Measurements from ENCODE around the gene EPRS1.

DNA sequence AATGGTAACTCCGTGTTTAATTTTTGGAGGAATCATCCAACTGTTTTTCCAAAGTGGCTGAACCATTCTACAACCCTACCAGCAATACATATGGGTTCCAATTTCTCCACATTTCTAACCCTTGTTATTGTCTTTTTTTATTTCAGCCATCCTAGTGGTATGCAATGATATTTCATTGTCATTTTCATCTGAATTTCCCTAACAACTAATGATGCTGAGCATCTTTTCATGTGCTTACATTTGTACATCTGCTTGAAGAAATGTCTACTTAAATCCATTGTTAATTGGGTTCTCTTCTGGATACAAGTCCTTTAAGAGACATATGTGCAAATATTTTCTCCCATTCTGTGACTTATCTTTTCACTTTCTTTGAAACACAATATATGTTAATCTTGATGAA lies 43.3 kb downstream of the EPRS1 start:
- no peak for TF ChIP-seq SMC3 (IDR thresholded peaks at IDR 0.05; ENCODE audit: low read depth, low read length)
- TF ChIP-seq, protein P1, sequence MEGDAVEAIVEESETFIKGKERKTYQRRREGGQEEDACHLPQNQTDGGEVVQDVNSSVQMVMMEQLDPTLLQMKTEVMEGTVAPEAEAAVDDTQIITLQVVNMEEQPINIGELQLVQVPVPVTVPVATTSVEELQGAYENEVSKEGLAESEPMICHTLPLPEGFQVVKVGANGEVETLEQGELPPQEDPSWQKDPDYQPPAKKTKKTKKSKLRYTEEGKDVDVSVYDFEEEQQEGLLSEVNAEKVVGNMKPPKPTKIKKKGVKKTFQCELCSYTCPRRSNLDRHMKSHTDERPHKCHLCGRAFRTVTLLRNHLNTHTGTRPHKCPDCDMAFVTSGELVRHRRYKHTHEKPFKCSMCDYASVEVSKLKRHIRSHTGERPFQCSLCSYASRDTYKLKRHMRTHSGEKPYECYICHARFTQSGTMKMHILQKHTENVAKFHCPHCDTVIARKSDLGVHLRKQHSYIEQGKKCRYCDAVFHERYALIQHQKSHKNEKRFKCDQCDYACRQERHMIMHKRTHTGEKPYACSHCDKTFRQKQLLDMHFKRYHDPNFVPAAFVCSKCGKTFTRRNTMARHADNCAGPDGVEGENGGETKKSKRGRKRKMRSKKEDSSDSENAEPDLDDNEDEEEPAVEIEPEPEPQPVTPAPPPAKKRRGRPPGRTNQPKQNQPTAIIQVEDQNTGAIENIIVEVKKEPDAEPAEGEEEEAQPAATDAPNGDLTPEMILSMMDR (conservative IDR thresholded peaks at IDR 0.05; ENCODE audit: low read depth, low read length) = no peak
- no peak for TF ChIP-seq POLR2A (IDR thresholded peaks at IDR 0.05; ENCODE audit: low read depth, low read length)
- no peak for TF ChIP-seq RFX5 (IDR thresholded peaks at IDR 0.05; ENCODE audit: low read depth, low read length)
- TF ChIP-seq MXI1 (IDR thresholded peaks at IDR 0.05; ENCODE audit: borderline replicate concordance, low read depth, low read length) = no peak
- no peak for TF ChIP-seq CEBPB (IDR thresholded peaks at IDR 0.05; ENCODE audit: low read depth, low read length)
